ENCODE measurements around the gene CORO2B. TPM values are rescaled to one million over a fixed set of nuclear protein-coding genes. Genes with fewer than 3 reads are reported as not detected.

CORO2B gene
- total RNA-seq, 1 donor from 2014 or later: 82.5 TPM

DNA sequence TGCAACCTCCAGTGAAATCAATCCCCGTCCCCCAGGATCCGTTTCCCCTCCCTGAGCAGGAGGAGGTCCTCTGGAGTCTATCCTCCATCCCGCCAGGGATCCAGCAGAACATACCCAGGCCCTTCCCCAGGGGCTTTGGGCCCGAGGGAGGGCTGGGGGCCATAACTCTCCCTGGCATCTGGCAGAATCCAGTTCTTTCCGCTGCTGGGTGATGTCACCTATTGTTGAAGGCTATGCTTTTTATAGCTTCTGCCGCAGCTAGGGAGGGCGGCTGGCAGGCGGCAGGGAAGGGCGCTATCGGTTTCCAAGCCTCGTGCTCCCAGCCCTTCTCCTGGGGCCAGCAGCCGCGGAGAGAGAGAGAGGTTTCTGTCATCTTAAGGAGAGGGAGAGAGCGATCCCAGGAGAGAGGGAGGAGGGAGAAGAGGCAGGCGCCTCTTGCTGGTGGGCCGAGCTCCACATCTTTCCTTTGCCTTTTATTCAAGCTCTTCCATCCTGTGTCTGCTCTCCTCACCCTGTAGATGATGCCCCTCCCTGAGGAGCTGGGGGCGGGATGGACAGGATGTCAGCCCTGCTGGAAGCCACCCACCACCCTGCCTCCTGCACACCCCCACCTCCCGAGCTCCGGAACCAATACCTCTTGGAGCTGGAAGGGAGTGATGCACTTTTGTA, 121.8 kb downstream of the CORO2B start:
- TF ChIP-seq, protein P1, sequence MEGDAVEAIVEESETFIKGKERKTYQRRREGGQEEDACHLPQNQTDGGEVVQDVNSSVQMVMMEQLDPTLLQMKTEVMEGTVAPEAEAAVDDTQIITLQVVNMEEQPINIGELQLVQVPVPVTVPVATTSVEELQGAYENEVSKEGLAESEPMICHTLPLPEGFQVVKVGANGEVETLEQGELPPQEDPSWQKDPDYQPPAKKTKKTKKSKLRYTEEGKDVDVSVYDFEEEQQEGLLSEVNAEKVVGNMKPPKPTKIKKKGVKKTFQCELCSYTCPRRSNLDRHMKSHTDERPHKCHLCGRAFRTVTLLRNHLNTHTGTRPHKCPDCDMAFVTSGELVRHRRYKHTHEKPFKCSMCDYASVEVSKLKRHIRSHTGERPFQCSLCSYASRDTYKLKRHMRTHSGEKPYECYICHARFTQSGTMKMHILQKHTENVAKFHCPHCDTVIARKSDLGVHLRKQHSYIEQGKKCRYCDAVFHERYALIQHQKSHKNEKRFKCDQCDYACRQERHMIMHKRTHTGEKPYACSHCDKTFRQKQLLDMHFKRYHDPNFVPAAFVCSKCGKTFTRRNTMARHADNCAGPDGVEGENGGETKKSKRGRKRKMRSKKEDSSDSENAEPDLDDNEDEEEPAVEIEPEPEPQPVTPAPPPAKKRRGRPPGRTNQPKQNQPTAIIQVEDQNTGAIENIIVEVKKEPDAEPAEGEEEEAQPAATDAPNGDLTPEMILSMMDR (IDR thresholded peaks at IDR 0.05): peak; percentile 23
- Mint-ChIP-seq H3K27me3 (ENCODE audit: low read depth) (no peaks in the 10 kb centered on the region), H3K27ac (ENCODE audit: unreplicated experiment) (peak overlapping the region; percentile 99), H3K4me3 (ENCODE audit: unreplicated experiment) (peak overlapping the region; percentile 34), H3K9me3 (ENCODE audit: low read depth) (no peaks in the 10 kb centered on the region), H3K36me3 (ENCODE audit: low read depth) (peaks cover 27% of the 10 kb centered on the region), H3K4me1 (ENCODE audit: low read depth) (peaks cover 40% of the 10 kb centered on the region)
- no peak for DNase-seq (ENCODE audit: low spot score)

DNA sequence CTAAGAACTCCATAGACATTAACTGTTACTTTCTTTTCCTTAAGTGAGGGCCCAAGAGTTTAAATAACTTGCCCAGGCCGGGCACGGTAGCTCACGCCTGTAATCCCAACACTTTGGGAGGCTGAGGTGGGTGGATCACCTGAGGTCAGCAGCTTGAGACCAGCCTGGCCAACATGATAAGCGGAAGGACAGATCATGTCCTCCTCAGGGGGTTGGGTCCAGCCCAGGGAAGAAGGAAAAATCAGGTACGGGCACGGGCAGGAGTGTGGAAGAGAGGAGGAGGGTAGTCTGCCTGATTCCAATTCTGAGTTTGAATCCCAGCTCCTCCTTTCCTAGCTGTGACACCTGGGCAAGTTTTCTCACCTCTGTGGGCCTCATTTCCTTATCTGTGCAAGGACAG, 123.1 kb downstream of the CORO2B start:
- Mint-ChIP-seq H3K4me1 (ENCODE audit: low read depth) (peaks cover 39% of the 10 kb centered on the region), H3K36me3 (ENCODE audit: low read depth) (peaks cover 28% of the 10 kb centered on the region), H3K9me3 (ENCODE audit: low read depth) (no peaks in the 10 kb centered on the region), H3K27ac (ENCODE audit: unreplicated experiment) (no peak overlapping the region), H3K4me3 (ENCODE audit: unreplicated experiment) (no peak overlapping the region), H3K27me3 (ENCODE audit: low read depth) (no peaks in the 10 kb centered on the region)
- TF ChIP-seq, protein P1 (IDR thresholded peaks at IDR 0.05): no peak
- DNase-seq (ENCODE audit: low spot score): no peak

DNA sequence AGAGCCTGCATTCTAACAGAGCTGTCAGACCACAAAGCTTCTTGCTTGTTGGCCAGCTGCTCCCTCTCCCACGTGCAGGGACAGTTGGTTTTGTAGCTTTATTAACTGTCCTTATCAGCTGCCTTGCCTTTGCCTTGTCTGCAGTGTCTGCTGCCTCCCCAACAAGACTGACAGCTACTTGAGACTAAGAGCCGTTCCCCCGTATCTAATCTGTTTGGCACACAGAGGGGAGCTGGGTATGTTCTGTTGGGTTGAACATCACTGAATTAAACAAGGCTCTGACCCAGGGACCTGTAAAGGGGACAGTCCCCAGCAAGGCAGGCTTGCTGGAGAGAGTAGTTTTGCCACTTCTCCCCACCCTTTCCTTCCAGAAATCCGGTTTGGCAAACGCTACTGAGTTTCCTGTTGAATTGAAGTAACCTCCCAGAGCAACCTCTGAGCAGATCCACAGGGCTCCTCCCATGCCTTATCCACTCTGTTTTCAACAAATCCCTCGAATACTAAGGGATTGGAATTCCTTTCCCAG, 125.8 kb downstream of the CORO2B start:
- H3K4me3 Mint-ChIP-seq (ENCODE audit: unreplicated experiment): no peak overlapping the region
- peaks cover 20% of the 10 kb centered on the region for H3K36me3 Mint-ChIP-seq (ENCODE audit: low read depth)
- peaks cover 24% of the 10 kb centered on the region for H3K4me1 Mint-ChIP-seq (ENCODE audit: low read depth)
- H3K9me3 Mint-ChIP-seq (ENCODE audit: low read depth): no peaks in the 10 kb centered on the region
- H3K27me3 Mint-ChIP-seq (ENCODE audit: low read depth): no peaks in the 10 kb centered on the region
- peak overlapping the region; percentile 0 for H3K27ac Mint-ChIP-seq (ENCODE audit: unreplicated experiment)
- TF ChIP-seq, protein P1 (IDR thresholded peaks at IDR 0.05): no peak
- no peak for DNase-seq (ENCODE audit: low spot score)

DNA sequence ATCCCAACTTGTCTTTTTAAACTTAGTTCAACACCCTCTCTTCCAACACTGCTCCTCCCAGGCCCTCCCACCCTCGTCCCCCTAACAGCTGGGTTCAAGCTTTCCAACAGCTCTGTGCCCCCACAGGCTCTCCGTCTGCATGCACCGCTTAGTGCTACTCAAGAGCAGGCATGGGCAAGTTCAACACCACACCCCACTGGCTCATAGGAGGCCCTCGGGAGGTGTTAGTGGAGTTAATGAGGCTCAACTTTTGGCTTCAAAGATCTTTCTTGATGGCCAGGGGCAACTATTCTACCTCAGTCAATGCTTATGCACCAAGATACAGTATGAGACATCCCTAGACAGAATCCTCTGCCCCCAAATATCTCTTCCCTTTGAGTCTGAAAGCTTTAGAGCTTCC, 127.5 kb downstream of the CORO2B start:
- DNase-seq (ENCODE audit: low spot score): no peak
- Mint-ChIP-seq H3K4me3 (ENCODE audit: unreplicated experiment) (no peak overlapping the region), H3K4me1 (ENCODE audit: low read depth) (peaks cover 9% of the 10 kb centered on the region), H3K36me3 (ENCODE audit: low read depth) (peaks cover 23% of the 10 kb centered on the region), H3K27me3 (ENCODE audit: low read depth) (no peaks in the 10 kb centered on the region), H3K27ac (ENCODE audit: unreplicated experiment) (no peak overlapping the region), H3K9me3 (ENCODE audit: low read depth) (no peaks in the 10 kb centered on the region)
- TF ChIP-seq, protein P1 (IDR thresholded peaks at IDR 0.05): no peak

DNA sequence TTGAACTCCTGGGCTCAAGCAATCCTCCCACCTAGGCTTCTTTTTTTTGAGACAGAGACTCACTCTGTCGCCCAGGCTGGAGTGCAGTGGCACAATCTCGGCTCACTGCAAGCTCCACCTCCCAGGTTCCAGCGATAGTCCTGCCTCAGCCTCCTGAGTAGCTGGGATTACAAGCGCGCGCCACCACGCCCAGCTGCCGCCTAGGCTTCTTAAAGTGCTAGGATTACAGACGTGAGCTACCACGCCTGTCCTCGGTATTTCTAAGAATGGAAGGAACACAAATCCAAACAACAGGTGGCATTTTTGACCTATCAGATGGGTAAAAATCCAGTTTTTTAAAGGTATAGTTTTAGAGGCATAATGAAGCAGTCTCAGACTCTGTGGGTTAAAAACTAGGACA, 128.1 kb downstream of the CORO2B start:
- H3K27me3 Mint-ChIP-seq (ENCODE audit: low read depth): no peaks in the 10 kb centered on the region
- no peaks in the 10 kb centered on the region for H3K9me3 Mint-ChIP-seq (ENCODE audit: low read depth)
- H3K4me1 Mint-ChIP-seq (ENCODE audit: low read depth): peaks cover 9% of the 10 kb centered on the region
- H3K27ac Mint-ChIP-seq (ENCODE audit: unreplicated experiment): peak overlapping the region; percentile 41
- peaks cover 30% of the 10 kb centered on the region for H3K36me3 Mint-ChIP-seq (ENCODE audit: low read depth)
- TF ChIP-seq, protein P1 (IDR thresholded peaks at IDR 0.05): no peak
- DNase-seq (ENCODE audit: low spot score): no peak
- H3K4me3 Mint-ChIP-seq (ENCODE audit: unreplicated experiment): no peak overlapping the region
